ENCODE results near the gene ITLN1. TPM values are rescaled to one million over a fixed set of nuclear protein-coding genes. Genes with fewer than 3 reads are reported as not detected.
"Not testable (repeated sequence)": the region's sequence is repeated elsewhere in the genome, so short reads cannot be mapped to it uniquely, and the experiment has no call there.

The ITLN1 gene
- total RNA-seq, 1 donor from 2014 or later, result 0.48 TPM

- no peak for DNase-seq (ENCODE audit: low spot score)
Measured at GRCh38 chr1:160883581-160884513, 1.1 kb downstream of the ITLN1 start.

GRCh38 chr1:160882582-160882981 is 2.4 kb downstream of the ITLN1 start:
- no peak for DNase-seq (ENCODE audit: low spot score)

- DNase-seq (ENCODE audit: low spot score), result not testable (repeated sequence)
Measured at GRCh38 chr1:160881264-160881663, 3.7 kb downstream of the ITLN1 start.

- DNase-seq (ENCODE audit: low spot score), result no peak
Measured at GRCh38 chr1:160880216-160880615, 4.8 kb downstream of the ITLN1 start.

- no peak for DNase-seq (ENCODE audit: low spot score)
Measured at GRCh38 chr1:160879056-160879455, 5.9 kb downstream of the ITLN1 start.

GRCh38 chr1:160877221-160877620 is 7.8 kb downstream of the ITLN1 start:
- DNase-seq (ENCODE audit: low spot score), result no peak

- no peak for DNase-seq (ENCODE audit: low spot score)
Measured at GRCh38 chr1:160876311-160876710, 8.7 kb downstream of the ITLN1 start.

GRCh38 chr1:160875591-160875990 is 9.4 kb downstream of the ITLN1 start:
- not testable (repeated sequence) for DNase-seq (ENCODE audit: low spot score)

- DNase-seq (ENCODE audit: low spot score), result no peak
Measured at GRCh38 chr1:160874935-160875334, 10.0 kb downstream of the ITLN1 start.

- no peak for DNase-seq (ENCODE audit: low spot score)
Measured at GRCh38 chr1:160868141-160868540, 16.8 kb downstream of the ITLN1 start.

- not testable (repeated sequence) for DNase-seq (ENCODE audit: low spot score)
Measured at GRCh38 chr1:160867651-160868050, 17.3 kb downstream of the ITLN1 start.

- DNase-seq (ENCODE audit: low spot score), result no peak
Measured at GRCh38 chr1:160866695-160867260, 18.2 kb downstream of the ITLN1 start.

GRCh38 chr1:160866001-160866694 is 18.8 kb downstream of the ITLN1 start:
- DNase-seq (ENCODE audit: low spot score), result no peak

- no peak for DNase-seq (ENCODE audit: low spot score)
Measured at GRCh38 chr1:160865337-160865736, 19.6 kb downstream of the ITLN1 start.

GRCh38 chr1:160864173-160864572 is 20.8 kb downstream of the ITLN1 start:
- no peak for DNase-seq (ENCODE audit: low spot score)

GRCh38 chr1:160863774-160864131 is 21.2 kb downstream of the ITLN1 start:
- DNase-seq (ENCODE audit: low spot score), result no peak

GRCh38 chr1:160863061-160863773 is 21.8 kb downstream of the ITLN1 start:
- no peak for DNase-seq (ENCODE audit: low spot score)

- no peak for DNase-seq (ENCODE audit: low spot score)
Measured at GRCh38 chr1:160862203-160863060, 22.5 kb downstream of the ITLN1 start, which contains the start of gene CD244. Gene CD244, minus strand, starts transcription at chr1:160862887. Its CDS starts 210 bp downstream, at chr1:160862677.

GRCh38 chr1:160860840-160861505 is 24.0 kb downstream of the ITLN1 start:
- DNase-seq (ENCODE audit: low spot score), result no peak

- DNase-seq (ENCODE audit: low spot score), result no peak
Measured at GRCh38 chr1:160859166-160859565, 25.8 kb downstream of the ITLN1 start.

Measured in mesenteric fat pad (tissue), 1 donor.